Muscle layer of duodenum (tissue), 2 donors: ENCODE data around the gene NOS2.
"Not testable (repeated sequence)": the region's sequence is repeated elsewhere in the genome, so short reads cannot be mapped to it uniquely, and the experiment has no call there.

Experiments
- H3K27ac ChIP-seq: one replicate; pipeline ENCODE4 v1.7.0; 2013; ENCODE audit warnings: mild to moderate bottlenecking, low read length
- H3K27me3 ChIP-seq: one replicate; pipeline ENCODE4 v1.7.0; 2013; ENCODE audit warnings: low read depth, mild to moderate bottlenecking, control low read depth, low read length
- H3K36me3 ChIP-seq, 2 donors: one replicate each; pipeline ENCODE4 v1.7.0; 2013; ENCODE audit warnings: low read length in 2 of 2, control low read depth in 1 of 2, mild to moderate bottlenecking in 1 of 2; ENCODE audit not compliant: insufficient read depth in 2 of 2, control insufficient read depth in 1 of 2
- H3K4me1 ChIP-seq, 2 donors: one replicate each; pipeline ENCODE4 v1.7.0; 2013; ENCODE audit warnings: low read length in 2 of 2, mild to moderate bottlenecking in 2 of 2, control low read depth in 1 of 2, moderate library complexity in 1 of 2; ENCODE audit not compliant: insufficient read depth in 2 of 2, control insufficient read depth in 1 of 2
- H3K4me3 ChIP-seq, 2 donors: one replicate each; pipeline ENCODE4 v1.7.0; 2013; ENCODE audit warnings: low read length in 2 of 2, low read depth in 1 of 2, mild to moderate bottlenecking in 1 of 2
- H3K9me3 ChIP-seq, 2 donors: one replicate each; pipeline ENCODE4 v1.7.0; 2013; ENCODE audit warnings: low read length in 2 of 2, control low read depth in 1 of 2, mild to moderate bottlenecking in 1 of 2; ENCODE audit not compliant: control insufficient read depth in 1 of 2
- donor health status: healthy.

Gene NOS2

DNA sequence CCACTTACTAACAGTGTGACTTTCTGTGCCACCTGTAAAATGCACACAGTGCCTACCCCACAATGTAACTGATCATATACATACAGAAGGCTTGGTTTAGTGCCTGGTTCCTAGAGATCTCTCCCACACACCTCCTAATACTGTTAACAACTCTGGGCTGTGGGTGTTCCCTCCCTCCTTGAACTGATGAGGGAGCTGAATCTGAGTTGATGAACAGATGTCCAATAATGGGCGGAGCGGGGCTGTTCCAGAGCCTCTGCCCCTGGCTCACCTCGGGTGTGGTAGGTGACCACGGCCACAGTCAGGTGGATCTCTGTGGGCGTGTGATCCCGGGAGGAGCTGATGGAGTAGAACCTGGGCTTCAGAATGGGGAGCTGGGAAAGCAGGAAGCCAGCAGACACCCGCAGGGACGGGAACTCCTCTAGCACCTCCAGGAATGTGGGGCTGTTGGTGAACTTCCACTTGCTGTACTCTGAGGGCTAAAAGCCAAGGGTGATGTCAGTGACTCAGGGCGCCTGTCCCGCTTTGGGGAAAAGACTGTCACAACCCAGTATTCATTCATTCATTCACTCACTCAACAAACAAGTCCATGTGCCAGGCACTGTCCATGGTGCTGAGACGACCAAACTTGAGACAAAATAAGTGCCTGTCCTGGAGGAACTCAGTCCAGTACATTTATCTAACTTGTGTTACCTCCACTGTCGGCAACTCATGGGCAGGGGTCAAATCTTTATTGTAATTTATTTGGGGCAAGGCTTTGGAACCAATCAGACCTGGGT, 37.6 kb downstream of the NOS2 start:
- H3K9me3 ChIP-seq, result no peaks in the 10 kb centered on the region
- no peaks in the 10 kb centered on the region for H3K27me3 ChIP-seq
- H3K36me3 ChIP-seq, result peaks cover 0 to 3% of the 10 kb centered on the region in 2 donors
- H3K27ac ChIP-seq, result no peak overlapping the region
- no peak overlapping the region for H3K4me3 ChIP-seq
- no peaks in the 10 kb centered on the region for H3K4me1 ChIP-seq

DNA sequence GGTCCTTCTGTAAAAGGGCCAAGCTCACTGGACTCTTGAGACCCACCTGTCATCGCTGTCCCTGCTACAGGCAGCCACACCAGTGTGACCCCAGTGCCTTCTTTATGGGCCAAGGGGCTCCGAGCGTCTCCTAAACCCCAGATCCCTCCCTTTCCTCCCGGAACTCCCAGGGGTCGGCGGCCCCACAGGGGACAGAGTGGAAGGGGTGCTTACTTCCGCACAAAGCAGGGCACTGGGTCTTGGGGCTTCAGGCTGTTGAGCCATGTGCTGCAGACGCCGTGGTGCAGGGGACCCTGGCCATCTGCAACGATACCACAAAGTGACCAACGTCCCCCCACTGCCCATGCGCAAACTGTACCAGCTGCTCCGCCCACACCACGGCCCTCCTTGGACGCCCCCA, 39.4 kb downstream of the NOS2 start:
- not testable (repeated sequence) for H3K36me3 ChIP-seq, H3K27me3 ChIP-seq, H3K4me1 ChIP-seq, H3K27ac ChIP-seq, H3K4me3 ChIP-seq, H3K9me3 ChIP-seq

- Histone ChIP-seq H3K27me3 (no peaks in the 10 kb centered on the region), H3K4me3 (no peak overlapping the region), H3K36me3 (no peaks in the 10 kb centered on the region), H3K27ac (no peak overlapping the region), H3K9me3 (no peaks in the 10 kb centered on the region), H3K4me1 (no peaks in the 10 kb centered on the region)
These were observed 40.1 kb downstream of the NOS2 start for GRCh38 chr17:27760069-27760885.

DNA sequence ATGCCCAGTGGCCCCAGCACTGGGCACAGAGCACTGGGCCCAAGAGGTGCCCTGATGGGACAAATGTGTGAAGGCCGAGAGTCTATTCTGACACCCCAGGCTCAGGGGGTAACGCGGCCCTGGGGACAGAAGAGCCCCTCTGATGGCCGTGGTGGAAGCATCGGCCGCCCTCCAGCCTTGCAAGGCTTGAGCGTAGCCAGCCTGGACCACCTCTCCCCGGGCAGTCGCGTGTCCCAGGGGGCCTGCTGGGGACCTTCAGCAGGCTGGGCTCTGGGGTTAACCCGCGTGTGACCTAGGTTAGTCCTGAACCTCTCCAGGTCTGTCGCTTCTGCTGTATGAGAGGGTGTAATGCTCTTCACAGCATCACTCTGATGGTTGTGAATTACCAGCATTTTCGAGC, 40.8 kb downstream of the NOS2 start:
- no peak overlapping the region for H3K4me3 ChIP-seq
- no peak overlapping the region for H3K27ac ChIP-seq
- H3K27me3 ChIP-seq, result no peaks in the 10 kb centered on the region
- H3K36me3 ChIP-seq, result no peaks in the 10 kb centered on the region
- no peaks in the 10 kb centered on the region for H3K4me1 ChIP-seq
- no peaks in the 10 kb centered on the region for H3K9me3 ChIP-seq

GRCh38 chr17:27756467-27757371, 43.6 kb downstream of the NOS2 start:
- H3K27ac ChIP-seq, result no peak overlapping the region
- no peaks in the 10 kb centered on the region for H3K36me3 ChIP-seq
- no peak overlapping the region for H3K4me3 ChIP-seq
- no peaks in the 10 kb centered on the region for H3K27me3 ChIP-seq
- no peaks in the 10 kb centered on the region for H3K4me1 ChIP-seq
- H3K9me3 ChIP-seq, result no peaks in the 10 kb centered on the region

GRCh38 chr17:27755706-27756466, 44.4 kb downstream of the NOS2 start:
- Histone ChIP-seq H3K27me3 (no peaks in the 10 kb centered on the region), H3K36me3 (no peaks in the 10 kb centered on the region), H3K4me3 (no peak overlapping the region), H3K27ac (no peak overlapping the region), H3K9me3 (no peaks in the 10 kb centered on the region), H3K4me1 (no peaks in the 10 kb centered on the region)

- Histone ChIP-seq H3K4me3 (no peak overlapping the region), H3K36me3 (no peaks in the 10 kb centered on the region), H3K27me3 (no peaks in the 10 kb centered on the region), H3K9me3 (no peaks in the 10 kb centered on the region), H3K4me1 (no peaks in the 10 kb centered on the region), H3K27ac (no peak overlapping the region)
These were observed 45.8 kb downstream of the NOS2 start for GRCh38 chr17:27754549-27754948.

- H3K27me3 ChIP-seq, H3K4me1 ChIP-seq, H3K9me3 ChIP-seq, H3K4me3 ChIP-seq, H3K27ac ChIP-seq, H3K36me3 ChIP-seq: not testable (repeated sequence)
These were observed 46.6 kb downstream of the NOS2 start for GRCh38 chr17:27753726-27754125.

DNA sequence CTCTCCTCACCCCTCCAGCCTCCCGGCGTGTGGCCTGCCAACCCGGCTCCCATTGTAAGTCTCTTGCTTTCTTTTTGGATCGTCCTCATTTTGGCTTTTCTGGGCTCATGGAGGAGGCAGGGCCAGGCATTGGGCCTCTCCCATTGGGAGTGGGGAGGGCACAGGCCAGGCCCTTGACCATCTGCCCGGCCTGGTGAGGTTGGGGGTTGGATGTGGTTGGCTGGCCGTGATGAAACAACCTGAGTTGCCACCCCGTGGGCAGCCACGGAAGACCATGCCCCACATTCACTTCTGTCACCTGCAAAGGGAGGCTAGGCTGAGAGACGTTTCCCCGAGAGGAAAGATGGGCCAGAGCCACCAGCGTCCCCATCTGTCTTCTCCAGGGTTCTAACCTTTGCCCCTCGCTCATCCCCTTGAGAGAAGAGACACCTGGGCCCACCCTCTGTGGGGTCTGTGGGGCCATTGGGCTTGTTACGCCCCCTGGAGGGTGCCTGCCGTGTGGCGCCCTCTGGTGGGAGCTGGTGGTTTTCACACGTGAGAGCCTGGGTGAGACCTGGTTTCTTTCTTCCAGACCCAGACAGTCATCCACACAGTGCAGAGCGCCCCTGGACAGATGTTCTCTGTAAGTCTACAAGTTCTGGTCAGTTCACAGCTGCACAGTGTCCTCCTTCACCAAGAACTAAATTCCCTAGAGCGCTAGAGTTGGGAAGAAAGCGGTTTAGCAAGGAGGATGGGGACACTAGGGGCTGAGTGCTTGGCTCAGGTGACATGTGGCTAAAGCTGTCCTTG, 47.3 kb downstream of the NOS2 start:
- not testable (repeated sequence) for H3K36me3 ChIP-seq, H3K4me3 ChIP-seq, H3K9me3 ChIP-seq, H3K27ac ChIP-seq, H3K27me3 ChIP-seq, H3K4me1 ChIP-seq
